ENCODE data around the gene UBA5.
"Not testable (repeated sequence)": the region's sequence is repeated elsewhere in the genome, so short reads cannot be mapped to it uniquely, and the experiment has no call there.

The UBA5 gene

GRCh38 chr3:132660052-132660810, at the start of gene UBA5:
Gene UBA5 (plus strand): TSS chr3:132660329. CDS start chr3:132660538, 209 bp downstream.
- no peak for DNase-seq

GRCh38 chr3:132615301-132615700, 44.8 kb upstream of the UBA5 start:
- not testable (repeated sequence) for DNase-seq

- DNase-seq: no peak
Observed at GRCh38 chr3:132615881-132616280, 44.2 kb upstream of the UBA5 start.

- no peak for DNase-seq
Observed at GRCh38 chr3:132616780-132617179, 43.3 kb upstream of the UBA5 start.

- DNase-seq: no peak
Observed at GRCh38 chr3:132622148-132622547, 38.0 kb upstream of the UBA5 start.

GRCh38 chr3:132622761-132623160, 37.4 kb upstream of the UBA5 start:
- DNase-seq: no peak

GRCh38 chr3:132623646-132624045, 36.5 kb upstream of the UBA5 start:
- DNase-seq: no peak

- no peak for DNase-seq
Observed at GRCh38 chr3:132624790-132625189, 35.3 kb upstream of the UBA5 start.

- DNase-seq: no peak
Observed at GRCh38 chr3:132625613-132626012, 34.5 kb upstream of the UBA5 start.

- no peak for DNase-seq
Observed at GRCh38 chr3:132626955-132627354, 33.2 kb upstream of the UBA5 start.

- no peak for DNase-seq
Observed at GRCh38 chr3:132628157-132628556, 32.0 kb upstream of the UBA5 start.

- no peak for DNase-seq
Observed at GRCh38 chr3:132629928-132630327, 30.2 kb upstream of the UBA5 start.

GRCh38 chr3:132630612-132631011, 29.5 kb upstream of the UBA5 start:
- DNase-seq: no peak

- no peak for DNase-seq
Observed at GRCh38 chr3:132635052-132635451, 25.1 kb upstream of the UBA5 start.

- no peak for DNase-seq
Observed at GRCh38 chr3:132637590-132637989, 22.5 kb upstream of the UBA5 start.

GRCh38 chr3:132638706-132639105, 21.4 kb upstream of the UBA5 start:
- DNase-seq: no peak

- DNase-seq: not testable (repeated sequence)
Observed at GRCh38 chr3:132641427-132641826, 18.7 kb upstream of the UBA5 start.

- no peak for DNase-seq
Observed at GRCh38 chr3:132641837-132642538, 18.1 kb upstream of the UBA5 start.

GRCh38 chr3:132642539-132642847, 17.6 kb upstream of the UBA5 start:
- no peak for DNase-seq

- DNase-seq: no peak
Observed at GRCh38 chr3:132643366-132643765, 16.8 kb upstream of the UBA5 start.

- no peak for DNase-seq
Observed at GRCh38 chr3:132645058-132645457, 15.1 kb upstream of the UBA5 start.

GRCh38 chr3:132650153-132650552, 10.0 kb upstream of the UBA5 start:
- no peak for DNase-seq

- no peak for DNase-seq
Observed at GRCh38 chr3:132652640-132653270, 7.4 kb upstream of the UBA5 start.

GRCh38 chr3:132654190-132654589, 5.9 kb upstream of the UBA5 start:
- DNase-seq: peak; percentile 65
